ENCODE measurements around the gene POLR3K.

POLR3K gene

GRCh38 chr16:78444-79150 lies 25.2 kb upstream of the POLR3K start:
- DNase-seq (ENCODE audit: low spot score), result no peak

GRCh38 chr16:77807-78443 lies 24.5 kb upstream of the POLR3K start, which contains the start of gene MPG:
Gene MPG (plus strand): TSS chr16:78225. CDS start chr16:78310, 85 bp downstream.
- peak; percentile 94 for DNase-seq (ENCODE audit: low spot score)

- DNase-seq (ENCODE audit: low spot score), result peak; percentile 45
These were observed 23.9 kb upstream of the POLR3K start for GRCh38 chr16:77273-77806.

DNA sequence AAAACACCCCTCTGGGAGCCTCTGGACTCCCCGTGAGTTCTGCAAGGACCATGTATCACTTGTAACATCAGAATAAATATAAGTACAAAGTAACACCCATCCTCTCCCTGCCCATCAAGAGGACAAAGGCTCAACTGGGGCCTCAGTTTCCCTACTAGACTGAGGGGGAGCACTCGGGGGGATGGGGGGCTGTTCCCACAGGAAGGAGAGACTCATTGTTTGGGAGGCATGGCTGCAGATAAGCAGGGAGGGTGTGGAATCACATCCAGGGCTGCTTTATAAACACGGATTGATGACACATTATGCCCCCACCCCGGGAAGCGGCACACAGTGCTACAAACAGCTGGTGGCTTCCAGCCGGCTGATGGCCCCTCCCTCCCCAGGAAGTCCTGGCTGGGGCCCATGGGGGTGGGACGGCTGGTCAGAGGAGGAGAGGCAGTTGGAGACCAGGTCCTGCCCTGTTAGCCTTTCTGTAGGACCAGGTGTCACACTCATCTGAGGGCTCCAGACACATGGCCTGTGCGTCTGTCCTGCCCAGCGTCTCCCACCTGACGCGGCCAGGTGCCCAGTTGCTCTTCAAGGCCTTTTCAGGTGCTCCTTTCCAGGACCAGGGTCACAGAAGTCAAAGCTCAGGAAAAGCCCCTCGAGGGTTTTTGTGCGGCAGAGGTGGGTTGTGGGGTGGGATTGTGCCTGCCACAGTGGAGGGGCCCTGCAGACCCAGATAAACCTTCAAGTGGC lies 23.3 kb upstream of the POLR3K start:
- peak; percentile 62 for DNase-seq (ENCODE audit: low spot score)

DNA sequence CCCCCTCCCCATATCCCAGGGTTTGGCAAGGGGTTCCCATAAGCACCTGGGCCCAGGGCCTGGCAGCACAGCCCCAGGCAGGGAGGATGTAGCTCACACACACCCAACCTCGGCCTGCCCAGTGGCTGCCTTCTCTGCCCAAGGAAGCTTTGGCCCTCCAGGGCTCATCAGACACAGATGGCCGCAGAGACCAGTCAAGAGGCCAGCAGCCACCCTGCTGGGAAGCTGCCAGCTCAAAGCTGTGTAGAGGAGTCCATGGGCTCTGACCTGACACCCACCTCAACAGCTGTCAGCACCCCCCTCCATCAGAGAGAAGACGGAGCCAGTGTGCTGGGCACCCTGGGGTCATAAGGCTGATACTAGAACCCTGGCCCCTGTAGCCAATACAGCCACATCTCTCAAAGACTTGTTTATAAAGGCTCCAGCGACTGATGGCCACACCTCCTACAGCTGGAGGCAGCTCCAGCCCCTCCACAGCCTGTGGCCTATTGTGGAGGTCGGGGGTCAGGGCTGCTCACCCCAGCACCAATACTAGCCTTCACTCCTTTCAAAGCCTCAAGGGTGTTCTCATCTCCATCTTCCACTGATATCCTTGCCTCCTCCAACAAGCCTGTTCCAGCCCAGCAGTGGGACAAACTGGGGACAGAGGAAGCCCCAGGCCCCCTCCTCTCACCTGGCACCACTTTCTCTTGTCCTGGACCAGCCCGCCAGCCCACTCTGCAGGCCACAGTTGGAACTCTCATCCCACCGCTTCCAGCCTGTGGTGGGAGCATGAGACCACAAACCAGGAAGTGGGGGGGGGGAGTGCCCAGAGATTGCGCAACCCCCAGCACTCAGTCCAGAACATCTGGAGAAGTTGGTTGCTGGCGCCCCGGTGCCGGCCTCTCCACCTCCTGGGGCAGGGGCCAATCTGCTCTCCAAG lies 22.4 kb upstream of the POLR3K start:
- no peak for DNase-seq (ENCODE audit: low spot score)

GRCh38 chr16:74747-75334 lies 21.4 kb upstream of the POLR3K start:
- DNase-seq (ENCODE audit: low spot score), result no peak

DNA sequence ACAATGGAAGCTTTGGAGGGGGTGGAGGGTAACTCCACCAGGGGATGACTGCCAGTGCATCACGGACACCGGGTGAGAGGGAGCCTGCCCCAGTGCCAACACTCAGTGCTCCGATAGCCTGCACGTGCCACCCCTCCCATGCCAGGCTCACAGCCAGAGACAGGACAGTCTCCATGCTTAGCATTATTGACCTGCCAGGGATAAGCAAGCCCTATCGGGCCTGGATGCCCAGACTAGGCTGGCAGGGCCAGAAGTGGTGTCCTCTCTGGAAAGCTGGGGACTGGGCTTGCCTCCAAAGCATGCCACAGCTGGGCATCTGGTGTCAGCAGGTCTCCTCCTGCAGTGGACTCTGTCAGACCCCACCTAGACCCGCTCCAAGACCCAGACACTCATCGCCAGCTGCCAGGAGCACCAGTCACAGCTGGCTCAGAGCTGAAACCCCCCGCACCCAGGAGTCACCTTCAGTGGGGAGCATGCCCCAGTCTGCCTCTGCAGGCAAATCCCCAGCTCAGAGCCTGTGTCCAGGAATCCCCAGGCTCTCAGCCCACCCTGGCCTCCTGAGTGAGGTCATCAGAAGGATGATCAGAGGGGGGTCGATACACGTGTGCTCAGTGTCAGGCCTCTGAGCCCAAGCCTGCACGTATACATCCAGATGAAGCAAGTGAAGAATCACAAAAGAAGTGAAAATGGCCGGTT lies 20.8 kb upstream of the POLR3K start:
- DNase-seq (ENCODE audit: low spot score), result no peak

DNA sequence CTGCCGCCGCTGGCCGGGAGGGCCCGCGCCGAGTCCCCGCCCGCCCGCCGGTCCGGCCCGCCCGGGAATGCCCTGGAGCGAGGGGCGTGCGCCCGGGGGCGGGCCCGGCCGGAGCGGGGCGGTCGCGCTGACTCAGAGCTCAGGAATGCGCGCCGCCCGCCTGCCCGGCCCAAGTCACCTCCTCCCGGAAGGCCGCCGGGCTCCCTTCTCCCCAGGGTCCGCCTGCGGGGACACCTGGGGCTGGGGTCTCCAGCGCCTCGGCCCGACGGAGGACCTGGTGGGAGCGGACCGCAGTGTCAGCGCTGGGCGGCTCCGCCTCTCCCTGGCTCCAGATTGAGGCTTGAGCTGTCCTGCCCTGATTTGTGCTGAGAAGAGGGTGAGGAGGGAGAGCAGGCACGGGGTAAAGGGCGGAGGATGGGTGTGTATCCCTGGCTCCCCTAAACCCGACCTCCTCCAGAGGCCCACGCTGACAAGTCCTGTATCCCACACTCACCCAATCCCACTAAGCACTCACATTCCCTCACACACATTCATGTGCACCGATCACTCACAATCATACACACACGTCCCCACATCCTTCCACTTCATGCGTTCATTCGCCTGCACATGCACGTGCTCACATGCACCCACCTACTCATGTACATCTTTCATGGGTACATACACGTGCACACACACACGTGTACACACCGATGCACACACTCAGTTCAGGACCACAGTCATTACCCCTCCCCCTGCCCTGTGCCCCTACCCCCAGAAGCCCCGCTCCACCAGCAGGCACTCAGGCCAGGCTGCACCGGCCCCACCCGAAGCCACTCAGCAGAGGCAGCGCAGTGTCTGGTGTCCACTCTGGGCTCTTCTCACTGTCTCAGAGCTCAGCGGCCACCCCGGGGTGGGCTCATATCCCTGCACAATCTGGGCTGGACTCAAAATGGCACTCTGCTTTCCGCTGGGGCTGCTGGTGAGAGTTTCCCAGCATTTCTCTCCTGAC lies 19.4 kb upstream of the POLR3K start, which contains the start of gene RHBDF1:
Gene RHBDF1, minus strand, starts transcription at position 71 of the 988 bp plus-strand sequence. CDS start 7,616 bp downstream, outside the sequence.
- peak; percentile 59 for DNase-seq (ENCODE audit: low spot score)

DNA sequence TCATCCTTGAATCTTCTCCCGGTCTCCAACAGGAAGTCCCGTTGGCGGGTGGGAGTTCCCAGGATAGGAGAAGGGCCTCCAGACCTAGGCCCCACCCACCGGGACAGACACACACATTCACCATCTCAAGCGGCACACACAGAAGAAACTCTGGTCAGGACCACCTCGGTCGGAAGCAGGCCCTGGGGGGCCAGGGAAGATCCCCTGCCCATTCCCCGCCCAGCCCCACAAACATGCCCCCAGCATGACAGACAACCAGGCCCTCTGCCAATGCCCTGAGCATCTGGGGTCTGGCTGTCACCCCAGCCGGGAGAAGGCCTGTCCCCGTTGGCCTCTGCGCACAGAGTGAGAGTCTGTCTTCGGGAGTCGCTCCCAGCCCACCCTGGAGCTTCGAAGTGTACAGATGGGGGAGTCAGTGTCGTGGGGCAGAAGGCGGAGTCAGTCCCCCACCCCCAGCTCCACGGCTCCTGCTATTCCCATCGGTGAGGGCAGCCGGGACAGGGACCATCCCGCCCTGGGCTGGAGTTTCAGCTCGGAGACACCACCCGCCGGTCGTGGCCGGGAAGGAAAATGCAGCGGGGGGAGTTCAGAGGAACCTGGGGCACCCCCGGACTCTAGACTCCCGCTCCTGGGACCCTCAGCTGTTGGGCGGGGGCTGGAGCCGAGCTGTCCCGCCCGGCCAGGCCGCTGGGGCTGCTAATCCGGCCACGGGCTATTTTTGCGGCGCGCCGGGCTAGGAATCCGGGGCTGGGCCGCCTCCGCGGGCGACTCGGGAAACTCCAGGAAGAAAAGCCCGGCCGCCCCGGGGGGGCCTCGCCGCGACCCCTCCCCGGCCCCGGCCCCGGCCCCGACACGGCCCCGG lies 18.4 kb upstream of the POLR3K start:
- peak; percentile 89 for DNase-seq (ENCODE audit: low spot score)

- DNase-seq (ENCODE audit: low spot score), result no peak
These were observed 17.8 kb upstream of the POLR3K start for GRCh38 chr16:71210-71539.

DNA sequence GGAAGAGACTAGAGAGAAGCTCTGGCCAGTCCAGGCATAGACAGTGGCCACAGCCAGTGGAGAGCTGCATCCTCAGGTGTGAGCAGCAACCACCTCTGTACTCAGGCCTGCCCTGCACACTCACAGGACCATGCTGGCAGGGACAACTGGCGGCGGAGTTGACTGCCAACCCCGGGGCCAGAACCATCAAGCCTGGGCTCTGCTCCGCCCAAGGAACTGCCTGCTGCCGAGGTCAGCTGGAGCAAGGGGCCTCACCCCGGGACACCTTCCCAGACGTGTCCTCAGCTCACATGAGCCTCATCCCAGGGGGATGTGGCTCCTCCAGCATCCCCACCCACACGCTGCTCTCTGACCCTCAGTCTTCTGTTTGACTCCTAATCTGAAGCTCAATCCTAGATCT lies 15.8 kb upstream of the POLR3K start:
- DNase-seq (ENCODE audit: low spot score), result no peak

DNA sequence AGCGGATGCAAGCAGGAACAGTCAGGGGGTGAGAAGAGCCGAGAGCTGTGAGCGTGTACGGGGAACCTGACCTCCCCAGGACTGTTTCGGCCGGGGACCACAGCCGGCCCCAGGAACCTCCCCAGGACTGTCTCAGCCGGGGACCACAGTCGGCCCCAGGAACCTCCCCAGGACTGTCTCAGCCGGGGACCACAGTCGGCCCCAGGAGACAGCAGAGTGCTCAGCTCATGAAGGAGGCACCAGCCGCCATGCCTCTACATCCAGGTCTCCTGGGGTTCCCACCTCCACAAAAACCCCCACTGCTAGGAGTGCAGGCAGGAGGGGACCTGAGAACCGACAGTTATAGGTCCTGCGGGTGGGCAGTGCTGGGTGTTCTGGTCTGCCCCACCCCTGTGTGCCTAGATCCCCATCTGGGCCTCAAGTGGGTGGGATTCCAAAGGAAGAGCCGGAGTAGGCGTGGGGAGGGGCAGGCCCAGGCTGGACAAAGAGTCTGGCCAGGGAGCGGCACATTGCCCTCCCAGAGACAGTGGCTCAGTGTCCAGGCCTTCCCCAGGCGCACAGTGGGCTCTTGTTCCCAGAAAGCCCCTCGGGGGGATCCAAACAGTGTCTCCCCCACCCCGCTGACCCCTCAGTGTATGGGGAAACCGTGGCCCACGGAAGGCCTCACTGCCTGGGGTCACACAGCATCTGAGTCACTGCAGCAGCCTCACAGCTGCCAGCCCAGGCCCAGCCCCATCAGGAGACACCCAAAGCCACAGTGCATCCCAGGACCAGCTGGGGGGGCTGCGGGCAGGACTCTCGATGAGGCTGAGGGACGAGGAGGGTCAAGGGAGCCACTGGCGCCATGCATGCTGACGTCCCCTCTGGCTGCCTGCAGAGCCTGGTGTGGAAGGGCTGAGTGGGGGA lies 14.7 kb upstream of the POLR3K start:
- peak; percentile 76 for DNase-seq (ENCODE audit: low spot score)

DNA sequence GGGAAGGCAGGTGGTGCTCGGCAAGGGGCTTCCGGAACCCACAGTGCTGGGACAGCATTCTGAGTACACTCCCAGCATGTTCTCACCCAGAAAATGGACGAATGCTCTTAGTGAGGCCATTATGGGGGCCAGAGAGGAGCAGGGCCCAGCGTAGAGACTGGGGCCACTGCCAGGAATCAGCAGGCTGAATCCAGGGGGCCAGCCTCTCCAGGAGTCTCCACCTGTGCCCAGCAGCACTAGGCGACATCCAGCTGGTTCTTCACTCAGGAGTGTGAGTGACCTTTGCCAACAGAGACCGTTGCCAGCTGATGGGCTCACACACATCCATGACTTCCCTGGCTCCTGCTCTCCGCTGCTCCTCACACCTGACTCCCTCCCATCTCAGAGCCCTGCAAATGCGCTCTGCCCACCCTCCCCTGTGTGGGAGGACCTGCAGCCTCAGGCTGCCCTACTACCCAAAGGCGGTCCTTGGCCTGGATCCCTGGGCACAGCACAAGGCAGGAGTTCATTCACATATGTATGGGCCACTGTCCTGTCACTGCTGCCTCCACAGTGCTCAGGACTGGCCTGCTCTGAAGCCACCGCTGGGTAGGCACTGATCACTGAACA lies 13.9 kb upstream of the POLR3K start:
- DNase-seq (ENCODE audit: low spot score), result no peak

DNA sequence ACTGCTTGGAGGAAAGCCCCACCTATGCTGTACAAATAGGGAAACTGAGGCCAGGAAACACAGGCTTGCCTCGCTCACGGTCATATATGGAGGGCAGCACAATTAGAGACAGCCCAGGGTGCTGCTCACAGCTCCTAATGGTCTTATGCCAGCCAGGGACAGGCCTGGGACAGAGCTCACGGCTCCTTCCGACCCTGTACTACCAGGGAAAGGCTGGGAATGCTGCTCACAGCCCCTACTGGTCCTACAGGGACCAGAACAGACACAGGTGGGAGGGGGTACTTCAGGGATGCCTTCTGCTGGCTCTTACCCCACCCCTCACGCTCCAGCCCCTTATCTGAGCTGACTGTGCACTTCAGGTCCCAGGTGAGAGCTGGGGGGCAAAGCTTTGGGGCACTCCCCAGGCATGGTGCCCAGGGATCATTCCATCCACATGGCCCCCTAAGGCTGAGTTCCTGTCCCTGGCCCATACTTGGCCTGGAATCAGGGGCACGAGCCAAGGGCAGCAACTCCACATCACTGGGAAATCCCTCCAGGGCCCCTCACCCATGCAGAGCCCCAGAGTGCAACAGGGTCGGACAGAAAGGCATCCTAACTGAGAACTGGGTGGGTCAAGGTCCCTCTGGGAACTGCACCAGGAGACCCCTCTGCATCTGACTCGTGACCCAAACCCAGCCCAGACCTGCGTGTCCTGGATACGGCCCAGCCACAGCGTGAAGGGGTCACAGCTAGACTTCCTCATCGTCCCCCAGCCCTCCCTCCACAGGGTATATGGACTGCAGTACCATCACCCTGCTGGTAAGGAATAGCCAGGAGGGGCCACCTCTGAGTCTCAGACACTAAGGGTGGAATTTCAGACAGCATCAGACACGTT lies 13.1 kb upstream of the POLR3K start:
- no peak for DNase-seq (ENCODE audit: low spot score)

DNA sequence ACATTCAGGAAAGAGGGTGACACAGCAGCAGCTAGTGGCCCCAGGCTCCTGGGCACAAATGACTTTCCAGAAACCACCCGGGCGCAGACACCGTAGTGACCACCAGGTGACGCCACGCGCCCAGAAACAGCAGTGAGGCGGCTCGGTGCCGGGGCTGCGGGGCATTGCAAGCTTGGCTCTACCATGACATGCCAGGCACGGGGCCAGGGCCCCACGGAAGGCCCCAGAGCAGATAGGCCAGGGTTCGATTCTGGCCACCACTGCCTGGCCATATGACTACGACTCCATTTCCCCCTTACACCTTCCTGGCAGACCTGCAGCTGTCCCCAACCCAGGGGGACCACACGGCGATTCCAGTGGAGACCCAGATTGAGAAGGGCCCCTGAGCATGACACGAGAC lies 12.3 kb upstream of the POLR3K start:
- DNase-seq (ENCODE audit: low spot score), result peak; percentile 71

- DNase-seq (ENCODE audit: low spot score), result no peak
These were observed 11.5 kb upstream of the POLR3K start for GRCh38 chr16:64914-65255.
